Measurements from ENCODE around the gene CSF3R. TPM values are rescaled to one million over a fixed set of nuclear protein-coding genes. Genes with fewer than 3 reads are reported as not detected.

Gene CSF3R
- 1 to 10 TPM in 1 of 2 donors, under 1 TPM in 1; 1.00 to 1.9 TPM for polyA plus RNA-seq

DNA sequence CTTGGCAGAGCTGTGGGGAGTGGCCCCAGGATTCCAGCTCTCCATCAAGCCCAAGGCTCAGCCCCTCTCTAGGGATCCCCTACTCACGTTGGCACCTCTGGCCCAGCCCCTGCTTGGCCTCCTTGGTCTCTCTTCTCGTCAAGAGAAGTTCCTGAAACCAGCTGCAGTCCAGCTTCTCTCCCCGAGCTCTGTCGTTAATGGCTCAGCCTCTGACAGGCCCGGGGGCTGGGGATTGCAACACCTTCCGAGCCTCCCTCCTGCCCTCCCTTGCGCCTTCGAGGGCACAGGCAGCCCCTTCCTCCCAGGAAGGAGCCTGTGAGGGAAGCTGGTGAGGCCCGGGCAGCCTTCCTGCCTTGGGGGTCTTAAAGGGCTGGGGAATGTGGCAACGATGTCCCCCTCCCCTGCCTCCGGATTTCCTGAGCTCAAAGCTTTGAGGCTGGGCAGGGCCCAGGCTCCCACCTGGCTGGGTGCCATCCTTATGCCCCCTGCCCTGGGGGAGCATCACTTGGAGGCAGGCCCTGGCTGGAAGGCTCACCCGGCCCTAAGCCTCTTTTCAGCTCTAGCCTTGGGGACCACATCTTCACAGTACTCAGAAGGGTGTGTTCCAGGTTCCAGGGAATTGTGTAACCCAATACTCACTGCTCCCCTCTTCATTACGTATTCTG, at the start of gene CSF3R:
TSS of gene CSF3R (minus strand) at position 190 of the 665 bp plus-strand sequence. CDS start 3,417 bp downstream, outside the sequence.
- Histone ChIP-seq H3K36me3 (ENCODE audit: control insufficient read depth in 2 of 2, insufficient read depth in 2 of 2, low read length in 1 of 2) (no peaks in the 10 kb centered on the region), H3K27me3 (ENCODE audit: control insufficient read depth in 1 of 2, insufficient read depth in 2 of 2, low read length in 2 of 2) (no peaks in the 10 kb centered on the region), H3K9me3 (ENCODE audit: control insufficient read depth in 2 of 2, insufficient read depth in 1 of 2, low read depth in 1 of 2, low read length in 1 of 2) (no peaks in the 10 kb centered on the region), H3K4me3 (ENCODE audit: low read depth in 1 of 2, low read length in 2 of 2) (no peak within 1 kb of the TSS), H3K4me1 (ENCODE audit: control insufficient read depth in 2 of 2, insufficient read depth in 2 of 2, low read length in 1 of 2) (peaks cover 0 to 5% of the 10 kb centered on the region in 2 donors), H3K27ac (ENCODE audit: low read depth in 2 of 2, low read length in 1 of 2) (no peak within 1 kb of the TSS)
- 43 to 59% methylated on average over 13 of the region's 13 CpGs for WGBS, 2 donors

DNA sequence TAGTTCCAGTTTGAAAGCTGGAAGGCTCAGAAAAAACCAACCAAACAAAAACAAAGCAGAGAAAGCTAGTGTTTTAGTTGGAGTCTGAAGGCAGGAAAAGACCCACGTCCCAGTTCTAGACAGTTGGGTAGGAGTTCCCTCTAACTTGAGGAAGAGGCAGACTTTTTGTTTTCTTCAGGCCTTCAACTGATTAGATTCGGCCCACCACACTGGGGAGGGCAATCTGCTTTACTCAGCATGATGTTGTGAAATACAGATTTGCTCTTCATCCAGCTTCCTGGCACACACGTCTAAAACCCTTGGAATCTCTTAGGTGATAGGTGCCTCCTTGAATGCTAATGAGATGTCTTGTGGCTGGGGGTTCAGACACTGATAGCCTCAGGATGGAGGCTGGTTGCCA, 49.1 kb upstream of the CSF3R start:
- no peaks in the 10 kb centered on the region for H3K4me1 ChIP-seq (ENCODE audit: control insufficient read depth in 2 of 2, insufficient read depth in 2 of 2, low read length in 1 of 2)
- no peaks in the 10 kb centered on the region for H3K27me3 ChIP-seq (ENCODE audit: control insufficient read depth in 1 of 2, insufficient read depth in 2 of 2, low read length in 2 of 2)

DNA sequence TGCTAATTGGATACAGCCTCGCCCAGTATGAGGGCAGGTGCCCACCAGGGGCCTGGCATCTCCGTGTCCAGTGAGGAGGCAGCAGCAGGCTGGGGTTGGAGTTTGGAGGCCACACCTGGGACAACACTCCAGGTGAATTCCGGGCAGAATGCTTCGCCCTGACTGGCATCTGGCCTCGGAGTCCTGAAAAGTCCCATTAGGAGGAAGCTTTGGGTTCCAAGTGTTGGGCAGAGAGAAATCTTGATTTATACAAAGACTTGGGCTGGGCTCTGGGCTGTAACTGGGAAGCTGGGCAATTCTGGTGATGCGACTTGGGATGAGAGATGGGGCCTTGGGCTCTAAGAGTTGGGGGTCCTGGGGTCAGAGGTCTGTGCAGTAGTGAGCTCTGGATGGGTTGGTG, 48.1 kb upstream of the CSF3R start:
- Histone ChIP-seq H3K4me1 (ENCODE audit: control insufficient read depth in 2 of 2, insufficient read depth in 2 of 2, low read length in 1 of 2) (no peaks in the 10 kb centered on the region), H3K36me3 (ENCODE audit: control insufficient read depth in 2 of 2, insufficient read depth in 2 of 2, low read length in 1 of 2) (no peaks in the 10 kb centered on the region), H3K27me3 (ENCODE audit: control insufficient read depth in 1 of 2, insufficient read depth in 2 of 2, low read length in 2 of 2) (no peaks in the 10 kb centered on the region), H3K9me3 (ENCODE audit: control insufficient read depth in 2 of 2, insufficient read depth in 1 of 2, low read depth in 1 of 2, low read length in 1 of 2) (peaks cover 2 to 3% of the 10 kb centered on the region in 2 donors), H3K4me3 (ENCODE audit: low read depth in 1 of 2, low read length in 2 of 2) (no peak overlapping the region), H3K27ac (ENCODE audit: low read depth in 2 of 2, low read length in 1 of 2) (no peak overlapping the region)
- WGBS, 2 donors = 72 to 78% methylated on average over 6 of the region's 6 CpGs

More for the DNA sequence above, 49.1 kb upstream of the CSF3R start:
- WGBS, 2 donors = 61 to 65% methylated on average over 3 of the region's 3 CpGs
- H3K36me3 ChIP-seq (ENCODE audit: control insufficient read depth in 2 of 2, insufficient read depth in 2 of 2, low read length in 1 of 2) = no peaks in the 10 kb centered on the region
- H3K9me3 ChIP-seq (ENCODE audit: control insufficient read depth in 2 of 2, insufficient read depth in 1 of 2, low read depth in 1 of 2, low read length in 1 of 2) = peaks cover 2 to 3% of the 10 kb centered on the region in 2 donors
- no peak overlapping the region for H3K27ac ChIP-seq (ENCODE audit: low read depth in 2 of 2, low read length in 1 of 2)
- H3K4me3 ChIP-seq (ENCODE audit: low read depth in 1 of 2, low read length in 2 of 2) = no peak overlapping the region

DNA sequence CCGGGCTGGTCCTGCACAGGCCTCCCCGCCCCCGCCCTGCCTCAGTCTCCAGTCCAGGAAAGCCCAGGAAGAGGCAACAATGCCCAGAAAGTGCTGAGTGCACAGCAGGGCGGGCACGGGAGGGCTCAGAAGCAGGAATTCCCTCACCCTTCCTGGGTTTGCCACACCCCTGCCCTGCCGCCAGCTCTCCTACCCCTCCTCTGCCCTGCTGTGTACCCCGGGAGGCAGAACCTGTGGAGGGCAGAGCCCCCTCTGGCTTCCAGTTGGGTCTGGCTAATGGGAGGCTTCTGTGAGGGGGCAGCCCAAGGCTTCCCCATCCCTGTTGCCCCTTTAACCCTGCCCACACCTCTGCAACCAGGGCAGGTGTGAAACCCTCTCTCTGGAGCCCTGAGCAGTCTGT, 47.5 kb upstream of the CSF3R start:
- Histone ChIP-seq H3K9me3 (ENCODE audit: control insufficient read depth in 2 of 2, insufficient read depth in 1 of 2, low read depth in 1 of 2, low read length in 1 of 2) (peaks cover 2 to 3% of the 10 kb centered on the region in 2 donors), H3K27me3 (ENCODE audit: control insufficient read depth in 1 of 2, insufficient read depth in 2 of 2, low read length in 2 of 2) (no peaks in the 10 kb centered on the region), H3K36me3 (ENCODE audit: control insufficient read depth in 2 of 2, insufficient read depth in 2 of 2, low read length in 1 of 2) (no peaks in the 10 kb centered on the region), H3K27ac (ENCODE audit: low read depth in 2 of 2, low read length in 1 of 2) (no peak overlapping the region), H3K4me3 (ENCODE audit: low read depth in 1 of 2, low read length in 2 of 2) (no peak overlapping the region), H3K4me1 (ENCODE audit: control insufficient read depth in 2 of 2, insufficient read depth in 2 of 2, low read length in 1 of 2) (no peaks in the 10 kb centered on the region)
- WGBS, 2 donors = 53 to 55% methylated on average over 6 to 7 of the region's 7 CpGs

DNA sequence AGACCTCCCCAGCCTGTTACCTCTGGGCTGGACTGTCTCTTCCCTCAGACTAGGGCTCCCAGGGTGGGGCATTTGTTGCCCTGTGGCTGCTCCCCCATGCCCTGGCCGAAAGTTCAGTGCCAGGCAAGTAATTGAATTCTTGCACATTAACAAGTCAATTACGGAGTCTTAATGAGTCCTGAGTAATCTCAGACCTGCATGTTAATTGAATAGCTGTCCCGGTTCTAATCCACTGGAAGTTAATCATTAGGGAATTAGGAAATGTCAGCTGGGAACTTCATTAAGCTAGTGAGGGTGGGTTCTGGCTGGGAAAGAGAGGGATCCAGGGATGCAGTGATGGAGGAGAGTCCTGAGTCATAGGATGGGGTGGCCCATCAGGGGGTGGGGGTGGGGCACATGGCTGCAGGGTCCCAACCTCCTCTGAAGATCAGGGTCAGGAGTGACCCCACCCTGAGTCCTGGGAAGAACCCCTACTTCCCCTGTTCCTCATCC, 47.1 kb upstream of the CSF3R start:
- Histone ChIP-seq H3K36me3 (ENCODE audit: control insufficient read depth in 2 of 2, insufficient read depth in 2 of 2, low read length in 1 of 2) (no peaks in the 10 kb centered on the region), H3K4me3 (ENCODE audit: low read depth in 1 of 2, low read length in 2 of 2) (no peak overlapping the region), H3K27me3 (ENCODE audit: control insufficient read depth in 1 of 2, insufficient read depth in 2 of 2, low read length in 2 of 2) (no peaks in the 10 kb centered on the region), H3K9me3 (ENCODE audit: control insufficient read depth in 2 of 2, insufficient read depth in 1 of 2, low read depth in 1 of 2, low read length in 1 of 2) (peaks cover 2 to 3% of the 10 kb centered on the region in 2 donors), H3K27ac (ENCODE audit: low read depth in 2 of 2, low read length in 1 of 2) (no peak overlapping the region), H3K4me1 (ENCODE audit: control insufficient read depth in 2 of 2, insufficient read depth in 2 of 2, low read length in 1 of 2) (no peaks in the 10 kb centered on the region)
- 37 to 46% methylated on average over 3 of the region's 3 CpGs for WGBS, 2 donors

DNA sequence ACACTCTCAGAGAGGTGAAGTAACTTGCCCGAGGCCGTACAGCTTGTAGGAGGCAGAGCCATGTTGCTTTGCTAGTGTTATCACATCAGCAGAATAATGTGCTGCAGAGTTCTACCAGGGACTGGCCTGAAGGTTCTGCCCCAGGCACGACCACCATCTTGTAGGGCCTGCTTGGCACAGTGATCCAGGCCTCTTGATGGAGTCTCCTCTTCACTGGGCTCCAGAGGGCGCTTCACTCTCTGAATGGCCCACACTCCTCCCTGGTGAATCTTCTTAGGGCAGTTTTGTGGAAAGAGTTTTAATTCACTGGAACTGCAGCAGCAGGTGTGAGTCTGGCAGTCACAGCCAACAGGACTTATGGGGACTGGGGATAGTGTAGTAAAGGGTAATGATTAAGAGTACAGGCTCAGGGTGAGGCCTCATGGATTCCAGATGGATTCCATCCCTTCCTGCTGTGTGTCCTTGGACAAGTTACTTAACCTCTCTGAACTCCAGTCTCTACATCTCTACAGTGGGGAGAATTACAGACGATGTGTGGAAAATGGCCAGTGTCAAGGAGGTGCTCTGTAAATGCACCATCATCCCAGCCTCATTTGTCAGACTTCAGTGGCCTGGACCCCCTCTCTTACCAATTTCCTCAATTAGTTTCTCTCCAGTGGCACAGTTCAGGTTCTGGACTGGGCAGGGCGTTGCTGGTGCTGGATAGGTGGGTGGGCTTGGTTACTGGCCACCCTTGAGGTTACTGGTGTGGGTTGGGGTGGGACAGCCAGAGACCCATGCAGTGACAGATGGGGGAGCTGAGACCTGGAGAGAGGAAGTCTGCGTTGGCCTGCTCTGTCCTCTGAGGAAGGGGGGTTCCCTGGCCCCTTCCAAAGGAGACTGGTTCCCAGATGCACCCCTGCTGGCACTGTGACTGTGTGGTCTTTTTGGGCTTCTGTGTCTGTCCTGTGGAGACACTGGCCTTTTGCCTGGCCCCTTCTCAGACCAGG, 45.9 kb upstream of the CSF3R start:
- peaks cover 2% of the 10 kb centered on the region in 2 donors for H3K9me3 ChIP-seq (ENCODE audit: control insufficient read depth in 2 of 2, insufficient read depth in 1 of 2, low read depth in 1 of 2, low read length in 1 of 2)
- H3K27me3 ChIP-seq (ENCODE audit: control insufficient read depth in 1 of 2, insufficient read depth in 2 of 2, low read length in 2 of 2) = no peaks in the 10 kb centered on the region
- H3K4me1 ChIP-seq (ENCODE audit: control insufficient read depth in 2 of 2, insufficient read depth in 2 of 2, low read length in 1 of 2) = no peaks in the 10 kb centered on the region
- H3K36me3 ChIP-seq (ENCODE audit: control insufficient read depth in 2 of 2, insufficient read depth in 2 of 2, low read length in 1 of 2) = no peaks in the 10 kb centered on the region
- no peak overlapping the region for H3K27ac ChIP-seq (ENCODE audit: low read depth in 2 of 2, low read length in 1 of 2)
- H3K4me3 ChIP-seq (ENCODE audit: low read depth in 1 of 2, low read length in 2 of 2) = no peak overlapping the region
- 70 to 74% methylated on average over 7 of the region's 7 CpGs for WGBS, 2 donors

DNA sequence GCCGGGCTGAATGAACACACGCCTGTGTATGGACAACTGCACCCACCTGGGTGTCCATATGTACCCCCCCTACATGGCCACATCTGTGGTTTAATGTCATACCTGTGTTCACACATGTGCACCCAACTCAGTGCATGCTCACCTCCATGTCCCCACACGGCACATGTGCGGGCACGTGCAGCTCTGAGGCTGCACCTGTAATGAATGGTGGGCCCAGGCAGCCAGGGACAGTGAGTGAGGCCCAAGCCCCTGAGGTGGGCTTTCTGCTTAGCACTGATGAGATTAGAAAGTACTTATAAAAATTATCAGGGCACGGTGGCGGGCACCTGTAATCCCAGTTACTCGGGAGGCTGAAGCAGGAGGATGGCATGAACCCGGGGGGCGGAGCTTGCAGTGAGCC, 42.5 kb upstream of the CSF3R start:
- H3K27ac ChIP-seq (ENCODE audit: low read depth in 2 of 2, low read length in 1 of 2) = no peak overlapping the region
- no peak overlapping the region for H3K4me3 ChIP-seq (ENCODE audit: low read depth in 1 of 2, low read length in 2 of 2)
- WGBS, 2 donors = 95 to 96% methylated on average over 10 of the region's 10 CpGs
- no peaks in the 10 kb centered on the region for H3K4me1 ChIP-seq (ENCODE audit: control insufficient read depth in 2 of 2, insufficient read depth in 2 of 2, low read length in 1 of 2)
- no peaks in the 10 kb centered on the region for H3K9me3 ChIP-seq (ENCODE audit: control insufficient read depth in 2 of 2, insufficient read depth in 1 of 2, low read depth in 1 of 2, low read length in 1 of 2)
- H3K36me3 ChIP-seq (ENCODE audit: control insufficient read depth in 2 of 2, insufficient read depth in 2 of 2, low read length in 1 of 2) = no peaks in the 10 kb centered on the region
- H3K27me3 ChIP-seq (ENCODE audit: control insufficient read depth in 1 of 2, insufficient read depth in 2 of 2, low read length in 2 of 2) = no peaks in the 10 kb centered on the region

DNA sequence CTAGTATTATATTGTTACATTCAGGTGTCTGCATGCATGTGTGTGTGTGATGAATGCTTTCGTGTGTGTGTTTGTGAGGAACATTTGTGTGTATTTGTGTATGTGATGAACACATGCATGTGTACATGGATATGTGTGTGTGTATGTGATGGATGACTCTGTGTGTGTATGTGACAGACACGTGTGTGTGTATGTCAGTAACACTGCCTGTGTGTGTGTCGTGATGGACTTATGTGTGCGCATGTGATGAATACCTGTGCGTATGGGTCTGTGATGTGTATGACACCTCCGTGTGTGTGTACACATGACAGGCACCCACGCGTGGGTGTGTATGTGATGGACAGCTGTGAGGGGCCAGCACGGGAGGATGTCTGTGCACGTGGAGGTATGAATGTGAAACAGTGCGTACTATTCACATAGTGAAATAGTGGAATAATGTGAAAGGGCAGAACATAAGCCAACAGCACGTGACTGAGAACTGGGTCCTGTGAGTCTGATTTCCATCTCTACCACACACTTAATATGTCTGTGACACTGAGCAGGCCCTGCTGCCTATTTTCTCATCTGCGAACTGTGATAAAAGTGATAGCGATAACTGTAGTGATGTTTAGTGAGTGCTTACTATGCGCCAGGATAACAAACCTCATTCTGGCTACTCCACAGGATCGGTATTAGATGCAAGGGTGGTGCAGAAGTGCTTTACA, 41.8 kb upstream of the CSF3R start:
- Histone ChIP-seq H3K27ac (ENCODE audit: low read depth in 2 of 2, low read length in 1 of 2) (no peak overlapping the region), H3K4me3 (ENCODE audit: low read depth in 1 of 2, low read length in 2 of 2) (no peak overlapping the region), H3K36me3 (ENCODE audit: control insufficient read depth in 2 of 2, insufficient read depth in 2 of 2, low read length in 1 of 2) (no peaks in the 10 kb centered on the region), H3K27me3 (ENCODE audit: control insufficient read depth in 1 of 2, insufficient read depth in 2 of 2, low read length in 2 of 2) (no peaks in the 10 kb centered on the region), H3K4me1 (ENCODE audit: control insufficient read depth in 2 of 2, insufficient read depth in 2 of 2, low read length in 1 of 2) (no peaks in the 10 kb centered on the region), H3K9me3 (ENCODE audit: control insufficient read depth in 2 of 2, insufficient read depth in 1 of 2, low read depth in 1 of 2, low read length in 1 of 2) (no peaks in the 10 kb centered on the region)
- 85 to 86% methylated on average over 16 of the region's 16 CpGs for WGBS, 2 donors

DNA sequence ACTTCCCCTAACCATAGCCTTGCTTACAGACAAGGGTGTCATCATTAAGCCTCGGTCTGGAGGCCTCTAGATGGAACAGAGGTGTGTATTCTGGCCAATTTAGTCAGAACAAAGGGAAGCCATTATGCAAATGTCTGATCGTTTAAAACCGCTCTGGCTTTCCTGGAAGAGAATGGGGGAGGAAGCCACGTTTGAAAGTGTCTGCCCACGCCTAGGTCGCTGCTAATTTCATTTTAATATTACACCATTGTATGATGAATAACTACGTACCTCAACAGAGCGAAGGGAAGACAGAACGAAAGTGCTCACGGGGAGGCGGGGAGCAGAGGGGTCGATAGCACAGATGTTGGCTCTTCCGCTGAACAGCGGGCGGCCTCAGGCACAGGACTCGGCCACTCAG, 41.1 kb upstream of the CSF3R start:
- WGBS, 2 donors = 62% methylated on average over 16 of the region's 16 CpGs
- no peak overlapping the region for H3K27ac ChIP-seq (ENCODE audit: low read depth in 2 of 2, low read length in 1 of 2)
- no peaks in the 10 kb centered on the region for H3K36me3 ChIP-seq (ENCODE audit: control insufficient read depth in 2 of 2, insufficient read depth in 2 of 2, low read length in 1 of 2)
- H3K9me3 ChIP-seq (ENCODE audit: control insufficient read depth in 2 of 2, insufficient read depth in 1 of 2, low read depth in 1 of 2, low read length in 1 of 2) = no peaks in the 10 kb centered on the region
- H3K4me3 ChIP-seq (ENCODE audit: low read depth in 1 of 2, low read length in 2 of 2) = no peak overlapping the region
- no peaks in the 10 kb centered on the region for H3K4me1 ChIP-seq (ENCODE audit: control insufficient read depth in 2 of 2, insufficient read depth in 2 of 2, low read length in 1 of 2)
- H3K27me3 ChIP-seq (ENCODE audit: control insufficient read depth in 1 of 2, insufficient read depth in 2 of 2, low read length in 2 of 2) = no peaks in the 10 kb centered on the region

Measured in esophagus (tissue), 2 donors.